HG02623 (cell line): ENCODE results near the gene RNF145.

ENCODE experiments used
- ATAC-seq: cut with Tn5 transposase; IDR thresholded peaks from one replicate; pipeline ENCODE4 v1.9.1; 2021; ENCODE audit warnings: moderate library complexity; ENCODE audit not compliant: unreplicated experiment

RNF145 gene

DNA sequence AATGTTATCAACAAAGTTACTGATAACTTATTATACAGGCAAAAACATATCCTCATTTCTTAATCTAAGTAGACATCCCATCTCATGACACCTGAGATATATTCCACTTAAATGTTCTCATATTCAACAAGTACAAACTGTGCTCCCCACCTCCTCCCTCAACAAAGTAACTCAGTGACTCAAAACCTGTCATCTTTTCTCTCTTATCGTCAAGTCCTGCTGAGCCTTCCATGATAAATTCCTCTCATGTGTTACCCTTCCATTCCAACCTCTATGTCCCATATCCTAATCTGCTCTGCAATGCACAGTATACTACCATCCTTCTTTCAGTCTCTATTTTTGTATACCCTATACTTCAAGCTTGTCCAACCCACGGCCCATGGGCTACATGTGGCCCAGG lies 13.6 kb downstream of the RNF145 start:
- no peak for ATAC-seq

DNA sequence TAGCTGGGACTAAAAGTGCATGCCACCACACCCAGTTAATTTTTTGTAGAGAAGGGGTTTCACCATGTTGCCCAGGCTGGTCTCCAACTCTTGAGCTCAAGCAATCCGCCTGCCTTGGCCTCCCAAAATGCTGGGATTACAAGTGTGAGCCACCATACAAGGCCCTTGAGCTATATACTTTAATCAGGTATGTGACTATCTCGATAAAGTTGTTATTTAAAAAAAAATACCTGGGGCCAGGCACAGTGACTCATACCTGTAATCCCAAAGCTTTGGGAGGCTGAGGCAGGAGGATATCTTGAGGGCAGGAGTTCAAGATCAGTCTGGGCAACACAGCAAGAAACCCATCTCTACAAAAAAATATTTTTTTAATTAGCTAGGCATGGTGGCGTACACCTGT lies 19.2 kb downstream of the RNF145 start:
- ATAC-seq, result no peak

DNA sequence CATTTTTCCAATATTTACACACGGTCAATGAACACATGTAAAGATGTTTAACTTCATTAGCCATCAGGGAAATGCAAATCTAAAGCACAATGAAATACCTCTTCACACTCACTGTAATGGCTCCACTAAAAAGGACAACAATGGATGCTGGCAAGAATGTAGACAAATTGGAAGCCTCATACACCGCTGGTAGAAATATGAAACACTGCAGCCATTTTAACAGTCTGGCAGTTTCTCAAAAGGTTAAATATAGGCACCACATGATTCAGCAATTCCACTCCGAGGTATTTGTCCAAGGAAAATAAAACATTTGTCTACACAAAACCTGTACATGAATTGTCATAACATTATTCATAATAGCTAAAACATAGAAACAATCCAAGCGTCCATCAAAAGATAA lies 20.0 kb downstream of the RNF145 start:
- no peak for ATAC-seq

DNA sequence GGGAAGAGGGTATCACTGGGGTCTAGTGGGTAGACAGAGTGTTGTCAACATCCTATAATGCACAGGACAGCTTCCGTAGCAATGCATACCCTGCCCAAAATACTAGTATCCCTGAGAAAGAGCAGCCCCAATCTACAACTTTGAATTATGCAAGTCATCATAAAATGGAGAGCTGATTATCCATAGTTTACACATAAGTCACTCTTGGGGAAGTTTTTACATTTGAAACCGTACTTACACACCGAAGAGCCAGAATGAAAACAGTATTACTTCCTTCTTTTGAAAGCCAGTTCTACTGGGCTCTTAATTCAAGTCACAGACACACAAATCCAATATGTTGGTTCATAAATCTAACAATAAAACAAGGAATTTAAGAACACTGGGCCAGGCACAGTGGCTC lies 21.6 kb downstream of the RNF145 start:
- no peak for ATAC-seq

GRCh38 chr5:159186319-159186718 lies 23.0 kb downstream of the RNF145 start:
- ATAC-seq, result no peak

GRCh38 chr5:159185773-159186172 lies 23.6 kb downstream of the RNF145 start:
- no peak for ATAC-seq

GRCh38 chr5:159184858-159185381 lies 24.4 kb downstream of the RNF145 start:
- peak; percentile 54 for ATAC-seq

DNA sequence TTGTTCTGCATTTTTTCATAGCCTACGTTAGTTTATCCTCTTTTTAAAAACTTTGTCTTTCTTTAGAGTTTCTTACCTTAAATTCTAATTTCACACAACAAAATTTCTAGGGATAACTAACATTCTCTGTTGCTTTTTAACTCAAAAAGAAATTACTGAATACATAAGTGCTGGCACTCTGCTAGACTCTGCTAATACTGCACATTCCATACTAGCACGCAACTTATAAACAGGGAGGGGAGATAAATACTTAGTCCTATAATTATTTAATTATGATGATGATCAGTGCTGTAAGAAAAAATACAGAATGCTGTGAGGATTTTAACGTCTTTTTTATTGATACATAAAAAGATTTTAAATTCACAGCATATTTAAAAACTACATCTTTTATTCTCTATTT lies 25.1 kb downstream of the RNF145 start:
- ATAC-seq, result no peak

GRCh38 chr5:159183247-159183646 lies 26.1 kb downstream of the RNF145 start:
- ATAC-seq, result no peak

GRCh38 chr5:159182691-159183090 lies 26.7 kb downstream of the RNF145 start:
- no peak for ATAC-seq

DNA sequence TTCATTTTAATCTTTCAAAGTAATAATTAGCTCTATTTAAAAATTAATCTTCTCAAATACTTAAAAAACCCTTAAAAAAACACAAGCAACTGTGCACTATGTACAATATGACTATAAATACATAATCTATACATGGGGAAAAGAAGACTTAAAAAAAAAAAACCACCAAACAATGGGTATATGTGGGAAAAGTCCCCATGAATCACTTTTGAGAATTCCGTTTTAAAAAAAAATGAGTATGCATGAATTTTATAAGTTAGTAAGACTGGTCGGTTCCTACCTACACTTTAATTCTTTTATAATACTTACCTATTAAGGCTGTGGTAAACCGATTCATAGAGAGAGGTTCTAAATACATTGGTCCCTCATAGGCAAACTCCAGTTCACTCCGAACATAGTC lies 27.7 kb downstream of the RNF145 start:
- ATAC-seq, result no peak

GRCh38 chr5:159181152-159181551 lies 28.2 kb downstream of the RNF145 start:
- no peak for ATAC-seq

- no peak for ATAC-seq
Measured at GRCh38 chr5:159179529-159180305, 29.6 kb downstream of the RNF145 start.

DNA sequence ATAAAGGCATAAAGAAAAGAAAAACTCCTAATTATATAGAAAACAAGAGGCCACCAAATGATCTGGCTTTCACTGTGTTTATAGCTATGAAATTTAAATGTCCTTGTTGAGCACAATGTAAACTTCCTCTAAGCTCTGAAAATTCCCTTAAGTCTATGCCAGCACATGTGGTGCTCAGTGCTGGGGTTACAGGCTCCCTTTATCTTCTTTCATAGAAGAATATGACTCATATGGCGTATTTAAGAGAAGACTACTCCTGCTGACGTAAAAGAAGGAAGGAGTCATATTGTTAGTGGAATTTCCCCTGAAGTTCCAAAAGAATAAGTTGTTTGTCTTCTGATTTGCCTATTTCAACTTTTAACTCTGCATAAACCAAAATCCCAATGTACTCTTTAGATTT lies 30.4 kb downstream of the RNF145 start:
- ATAC-seq, result peak; percentile 81

DNA sequence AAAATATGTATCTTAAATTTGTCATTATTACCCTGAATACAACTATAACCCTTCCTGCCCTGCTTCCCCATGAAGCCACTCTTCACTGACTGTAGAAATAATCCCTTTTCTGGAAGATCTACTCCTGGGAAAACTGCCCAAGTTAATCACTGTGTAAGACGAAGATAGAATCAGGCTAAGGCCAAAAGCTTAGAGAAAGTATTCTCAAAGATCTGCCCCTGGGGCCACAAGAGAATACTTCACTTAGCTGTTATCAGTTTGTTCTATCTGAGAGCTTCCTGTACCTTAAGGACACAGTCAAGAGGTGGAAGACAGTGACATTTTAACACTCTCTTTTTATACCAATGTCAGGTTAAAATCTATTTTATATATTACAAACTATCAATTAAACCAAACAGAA lies 33.8 kb downstream of the RNF145 start:
- ATAC-seq, result no peak

DNA sequence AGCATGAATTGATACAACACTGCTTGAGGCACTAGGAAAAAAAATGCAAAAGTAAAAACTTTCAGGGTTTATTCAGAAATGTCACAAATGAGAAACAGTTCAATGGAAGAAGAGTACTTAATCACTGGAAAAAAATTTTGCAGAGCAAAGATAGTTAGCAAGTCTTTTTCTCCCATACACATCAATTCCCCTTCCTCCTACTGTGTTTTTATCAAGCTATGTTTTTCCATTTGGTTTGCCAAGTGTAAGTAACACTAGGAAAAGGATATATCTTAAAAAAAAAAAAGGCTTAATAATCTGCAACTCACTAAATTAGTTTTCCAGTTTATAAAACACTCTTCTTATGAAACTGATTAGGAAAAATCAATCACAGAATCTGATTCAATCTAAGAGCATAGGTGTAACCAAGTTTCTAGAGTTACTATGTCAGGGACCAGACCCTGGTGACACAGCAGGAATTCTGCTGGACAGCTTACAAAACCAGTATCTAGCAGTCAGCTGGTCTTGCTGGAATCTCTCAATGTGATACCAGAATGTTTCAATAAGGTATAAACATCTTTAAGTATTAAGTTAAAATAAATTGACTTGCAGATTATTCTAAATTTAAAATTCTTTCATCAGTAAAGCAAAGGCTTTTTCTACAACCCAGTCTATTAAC lies 34.7 kb downstream of the RNF145 start:
- ATAC-seq, result no peak

DNA sequence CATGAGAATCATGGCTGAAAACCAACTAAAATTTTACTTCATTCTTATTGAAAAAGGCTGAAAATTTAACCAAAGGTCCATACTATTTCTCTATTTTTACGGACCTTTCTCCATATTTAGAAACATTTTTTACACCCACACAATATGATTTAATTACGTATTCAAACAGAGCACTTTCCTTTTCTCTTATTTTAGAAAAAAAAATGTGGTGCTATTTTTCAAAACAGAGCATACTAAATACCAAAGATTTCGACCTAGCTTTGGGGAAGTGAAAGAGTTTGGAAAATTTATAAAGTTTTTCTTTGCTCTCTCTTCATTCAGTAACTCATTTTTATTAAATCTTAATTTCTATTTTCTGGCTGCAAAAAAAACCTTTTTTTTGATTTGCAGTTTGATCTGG lies 38.1 kb downstream of the RNF145 start:
- ATAC-seq, result no peak

DNA sequence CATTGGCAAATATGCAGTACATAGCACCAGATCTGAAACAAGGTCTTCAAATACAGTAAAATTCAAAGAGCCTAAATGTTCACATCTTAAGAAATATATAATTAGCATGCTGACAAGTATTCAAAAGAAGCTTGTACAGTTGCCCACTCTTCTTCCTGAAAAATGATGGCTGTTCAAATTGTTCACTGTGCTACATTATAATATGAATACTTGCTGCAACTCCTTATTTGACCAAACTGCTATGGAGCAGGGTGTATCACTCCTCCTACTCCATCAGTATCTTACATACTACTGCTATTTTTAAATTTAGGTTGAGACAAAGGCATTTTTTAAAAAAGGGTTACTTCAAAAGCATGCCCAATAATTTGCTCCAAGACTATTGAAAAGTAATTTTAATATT lies 39.3 kb downstream of the RNF145 start:
- ATAC-seq, result no peak

GRCh38 chr5:159166416-159166815 lies 42.9 kb downstream of the RNF145 start:
- ATAC-seq, result no peak

GRCh38 chr5:159163701-159164046 lies 45.7 kb downstream of the RNF145 start:
- no peak for ATAC-seq

GRCh38 chr5:159163027-159163700 lies 46.2 kb downstream of the RNF145 start:
- no peak for ATAC-seq
